ENCODE measurements around the gene ATG9B. TPM values are rescaled to one million over a fixed set of nuclear protein-coding genes. Genes with fewer than 3 reads are reported as not detected.

Gene ATG9B
- 0.32 TPM in 1 of 2 replicates, not detected in the other for total RNA-seq

GRCh38 chr7:151024435-151025056 is at the start of gene ATG9B:
TSS of gene ATG9B (minus strand) at chr7:151024494. CDS start at chr7:151024423, 71 bp downstream.

GRCh38 chr7:151059367-151060112 is 35.2 kb upstream of the ATG9B start, which contains the start of gene SLC4A2:
TSS of gene SLC4A2 (plus strand) at chr7:151059589. CDS start at chr7:151061988, 2,399 bp downstream.

GRCh38 chr7:151057506-151057988 is 33.3 kb upstream of the ATG9B start, which contains the start of gene CDK5:
TSS of gene CDK5 (minus strand) at chr7:151057897. CDS start at chr7:151057848, 49 bp downstream.

GRCh38 chr7:151047976-151048815 is 23.9 kb upstream of the ATG9B start, which contains the start of gene ASIC3:
TSS of gene ASIC3 (plus strand) at chr7:151048531. CDS start at chr7:151048886, 355 bp downstream.

GRCh38 chr7:151028131-151028947 is 4.0 kb upstream of the ATG9B start, which contains the start of gene ABCB8:
TSS of gene ABCB8 (plus strand) at chr7:151028450. CDS start at chr7:151028516, 66 bp downstream.

GRCh38 chr7:150990416-150991186 is 33.7 kb downstream of the ATG9B start, which contains the start of gene NOS3:
TSS of gene NOS3 (plus strand) at chr7:150991017. CDS start at chr7:150993804, 2,787 bp downstream.

GRCh38 chr7:150978126-150978789 is 46.0 kb downstream of the ATG9B start, which contains the start of gene KCNH2:
TSS of gene KCNH2 (minus strand) at chr7:150978321. CDS start at chr7:150977913, 408 bp downstream.

Other genes starting within 250 kb of the ATG9B start
- not detected in 2 replicates for gene TMEM176B, start 224.1 kb downstream of the ATG9B start, total RNA-seq
- gene TMEM176A, start 223.7 kb downstream of the ATG9B start, total RNA-seq = not detected in 2 replicates
- gene AOC1, start 172.0 kb downstream of the ATG9B start, total RNA-seq = not detected in 2 replicates
- gene KCNH2, start 46.2 kb downstream of the ATG9B start, total RNA-seq = 0.52 and 1.7 TPM in 2 replicates
- gene NOS3, start 33.5 kb downstream of the ATG9B start, total RNA-seq = 1.7 and 1.8 TPM in 2 replicates
- 28.1 and 30.3 TPM in 2 replicates for gene ABCB8, start 4.0 kb upstream of the ATG9B start, total RNA-seq
- gene ASIC3, start 24.0 kb upstream of the ATG9B start, total RNA-seq = 0.13 and 0.32 TPM in 2 replicates
- 9.7 and 9.8 TPM in 2 replicates for gene CDK5, start 33.4 kb upstream of the ATG9B start, total RNA-seq
- gene SLC4A2, start 35.1 kb upstream of the ATG9B start, total RNA-seq = 40.3 and 43.1 TPM in 2 replicates
- gene FASTK, start 56.3 kb upstream of the ATG9B start, total RNA-seq = 62.7 and 69.6 TPM in 2 replicates
- gene TMUB1, start 59.0 kb upstream of the ATG9B start, total RNA-seq = 14.8 and 16.1 TPM in 2 replicates
- gene AGAP3, start 62.0 kb upstream of the ATG9B start, total RNA-seq = 29.6 and 31.6 TPM in 2 replicates
- gene GBX1, start 143.2 kb upstream of the ATG9B start, total RNA-seq = not detected in 2 replicates
- not detected in 2 replicates for gene ASB10, start 162.8 kb upstream of the ATG9B start, total RNA-seq
- not detected in 2 replicates for gene H2BK1, start 186.0 kb upstream of the ATG9B start, total RNA-seq
- 51.5 and 55.0 TPM in 2 replicates for gene ABCF2, start 202.7 kb upstream of the ATG9B start, total RNA-seq
- gene CHPF2, start 208.0 kb upstream of the ATG9B start, total RNA-seq = 70.9 and 71.5 TPM in 2 replicates
- gene SMARCD3, start 224.2 kb upstream of the ATG9B start, total RNA-seq = 39.7 and 43.1 TPM in 2 replicates

All from articular chondrocyte of knee joint (primary cell).